ACC112 (cell line): ENCODE results near the gene PFKL.
"Not testable (repeated sequence)": the region's sequence is repeated elsewhere in the genome, so short reads cannot be mapped to it uniquely, and the experiment has no call there.

Experiments
- H2AFZ ChIP-seq: fragments of 200-600 bp; sonication (generic); one replicate; pipeline ENCODE4 v1.6.0; 2017; ENCODE audit warnings: antibody characterized with exemption, low read length; ENCODE audit not compliant: unreplicated experiment
- H3K27ac ChIP-seq: fragments of 200-600 bp; sonication (generic); 2 replicates; pipeline ENCODE4 v1.5.1; 2014; ENCODE audit warnings: low read depth, mild to moderate bottlenecking, antibody characterized with exemption, low read length, moderate library complexity
- H3K27me3 ChIP-seq: fragments of 200-600 bp; sonication (generic); 2 replicates; pipeline ENCODE4 v1.6.1; 2014; ENCODE audit warnings: mild to moderate bottlenecking, antibody characterized with exemption, low read length, moderate library complexity, mixed read lengths; ENCODE audit not compliant: insufficient read depth
- H3K36me3 ChIP-seq: fragments of 200-600 bp; sonication (generic); 2 replicates; pipeline ENCODE4 v1.6.1; 2016; ENCODE audit warnings: mild to moderate bottlenecking, antibody characterized with exemption, low read length, moderate library complexity, mixed read lengths; ENCODE audit not compliant: insufficient read depth
- H3K4me1 ChIP-seq: fragments of 200-600 bp; sonication (generic); one replicate; pipeline ENCODE4 v1.6.1; 2016; ENCODE audit warnings: low read length, mixed read lengths; ENCODE audit not compliant: insufficient read depth, unreplicated experiment, control insufficient read depth
- H3K4me3 ChIP-seq: fragments of 200-600 bp; sonication (generic); 2 replicates; pipeline ENCODE4 v1.5.1; 2014; ENCODE audit warnings: mild to moderate bottlenecking, low read depth, low read length
- H3K79me2 ChIP-seq: fragments of 200-600 bp; sonication (generic); one replicate; pipeline ENCODE4 v1.6.0; 2016; ENCODE audit warnings: low read length; ENCODE audit not compliant: control insufficient read depth, unreplicated experiment, insufficient read depth

The PFKL gene

GRCh38 chr21:44281801-44282200, 18.1 kb upstream of the PFKL start:
- H3K27ac ChIP-seq, result no peak overlapping the region
- no peaks in the 10 kb centered on the region for H3K36me3 ChIP-seq
- H3K4me3 ChIP-seq, result no peak overlapping the region
- H2AFZ ChIP-seq, result no peak overlapping the region
- no peaks in the 10 kb centered on the region for H3K4me1 ChIP-seq
- no peaks in the 10 kb centered on the region for H3K79me2 ChIP-seq
- 0 out of 2 replicates have a peak, but pooled peaks cover 4% of the 10 kb centered on the region for H3K27me3 ChIP-seq

GRCh38 chr21:44282370-44282769, 17.5 kb upstream of the PFKL start:
- Histone ChIP-seq H3K27me3 (0 out of 2 replicates have a peak, but pooled peaks cover 10% of the 10 kb centered on the region), H3K27ac (no peak overlapping the region), H2AFZ (no peak overlapping the region), H3K4me3 (no peak overlapping the region), H3K4me1 (no peaks in the 10 kb centered on the region), H3K79me2 (no peaks in the 10 kb centered on the region), H3K36me3 (no peaks in the 10 kb centered on the region)

GRCh38 chr21:44283211-44283785, 16.6 kb upstream of the PFKL start:
- H3K27me3 ChIP-seq, H3K4me3 ChIP-seq, H3K27ac ChIP-seq, H3K79me2 ChIP-seq, H2AFZ ChIP-seq, H3K4me1 ChIP-seq, H3K36me3 ChIP-seq: not testable (repeated sequence)

- H2AFZ ChIP-seq, result no peak overlapping the region
- no peak overlapping the region for H3K4me3 ChIP-seq
- no peak overlapping the region for H3K27ac ChIP-seq
- no peaks in the 10 kb centered on the region for H3K4me1 ChIP-seq
- 0 out of 2 replicates have a peak, but pooled peaks cover 10% of the 10 kb centered on the region for H3K27me3 ChIP-seq
- no peaks in the 10 kb centered on the region for H3K36me3 ChIP-seq
- H3K79me2 ChIP-seq, result no peaks in the 10 kb centered on the region
Observed at GRCh38 chr21:44283948-44284347, 15.9 kb upstream of the PFKL start.

- no peaks in the 10 kb centered on the region for H3K4me1 ChIP-seq
- H3K79me2 ChIP-seq, result no peaks in the 10 kb centered on the region
- no peaks in the 10 kb centered on the region for H3K36me3 ChIP-seq
- H2AFZ ChIP-seq, result no peak within 1 kb of the TSS
- H3K4me3 ChIP-seq, result peak within 1 kb of the TSS; percentile 37; the same call in 1 of the 2 replicates
- H3K27me3 ChIP-seq, result 0 out of 2 replicates have a peak, but pooled peaks cover 10% of the 10 kb centered on the region
- H3K27ac ChIP-seq, result no peak within 1 kb of the TSS
Observed at GRCh38 chr21:44285138-44285992, 14.5 kb upstream of the PFKL start, which contains the start of gene AIRE. TSS of gene AIRE (plus strand) at chr21:44285876. CDS start at chr21:44286007, 131 bp downstream.

- no peak overlapping the region for H2AFZ ChIP-seq
- H3K27me3 ChIP-seq, result 0 out of 2 replicates have a peak, but pooled peaks cover 10% of the 10 kb centered on the region
- H3K4me1 ChIP-seq, result no peaks in the 10 kb centered on the region
- no peak overlapping the region for H3K27ac ChIP-seq
- peak overlapping the region; percentile 37; the same call in 1 of the 2 replicates for H3K4me3 ChIP-seq
- no peaks in the 10 kb centered on the region for H3K79me2 ChIP-seq
- H3K36me3 ChIP-seq, result no peaks in the 10 kb centered on the region
Observed at GRCh38 chr21:44286086-44286715, 13.7 kb upstream of the PFKL start.

GRCh38 chr21:44286716-44287632, 12.9 kb upstream of the PFKL start:
- H3K79me2 ChIP-seq, result no peaks in the 10 kb centered on the region
- no peak overlapping the region for H2AFZ ChIP-seq
- no peaks in the 10 kb centered on the region for H3K4me1 ChIP-seq
- no peaks in the 10 kb centered on the region for H3K36me3 ChIP-seq
- 0 out of 2 replicates have a peak, but pooled peaks cover 10% of the 10 kb centered on the region for H3K27me3 ChIP-seq
- H3K4me3 ChIP-seq, result no peak overlapping the region
- H3K27ac ChIP-seq, result no peak overlapping the region

GRCh38 chr21:44288251-44289110, 11.4 kb upstream of the PFKL start:
- H3K79me2 ChIP-seq, result no peaks in the 10 kb centered on the region
- no peak overlapping the region for H3K4me3 ChIP-seq
- no peaks in the 10 kb centered on the region for H3K4me1 ChIP-seq
- no peak overlapping the region for H2AFZ ChIP-seq
- H3K36me3 ChIP-seq, result no peaks in the 10 kb centered on the region
- 0 out of 2 replicates have a peak, but pooled peaks cover 10% of the 10 kb centered on the region for H3K27me3 ChIP-seq
- no peak overlapping the region for H3K27ac ChIP-seq

- Histone ChIP-seq H3K27ac (no peak overlapping the region), H3K27me3 (0 out of 2 replicates have a peak, but pooled peaks cover 10% of the 10 kb centered on the region), H3K79me2 (no peaks in the 10 kb centered on the region), H2AFZ (no peak overlapping the region), H3K36me3 (no peaks in the 10 kb centered on the region), H3K4me3 (no peak overlapping the region), H3K4me1 (peaks cover 4% of the 10 kb centered on the region)
Observed at GRCh38 chr21:44289381-44290010, 10.4 kb upstream of the PFKL start.
